Neural progenitor cell (in vitro differentiated cells): ENCODE measurements around the gene ZNF605.

ENCODE experiments used
- EZH2 ChIP-seq: fragments of 200-600 bp; sonication (generic); IDR thresholded peaks from 2 replicates; pipeline ENCODE4 v1.6.1; 2017; ENCODE audit warnings: antibody characterized with exemption, mild to moderate bottlenecking, moderate library complexity
- TF ChIP-seq, protein P1 (sequence below): fragments of 200-600 bp; sonication (generic); IDR thresholded peaks from 2 replicates; pipeline ENCODE4 v1.5.1; 2017; ENCODE audit warnings: antibody characterized with exemption, mild to moderate bottlenecking

DNA sequence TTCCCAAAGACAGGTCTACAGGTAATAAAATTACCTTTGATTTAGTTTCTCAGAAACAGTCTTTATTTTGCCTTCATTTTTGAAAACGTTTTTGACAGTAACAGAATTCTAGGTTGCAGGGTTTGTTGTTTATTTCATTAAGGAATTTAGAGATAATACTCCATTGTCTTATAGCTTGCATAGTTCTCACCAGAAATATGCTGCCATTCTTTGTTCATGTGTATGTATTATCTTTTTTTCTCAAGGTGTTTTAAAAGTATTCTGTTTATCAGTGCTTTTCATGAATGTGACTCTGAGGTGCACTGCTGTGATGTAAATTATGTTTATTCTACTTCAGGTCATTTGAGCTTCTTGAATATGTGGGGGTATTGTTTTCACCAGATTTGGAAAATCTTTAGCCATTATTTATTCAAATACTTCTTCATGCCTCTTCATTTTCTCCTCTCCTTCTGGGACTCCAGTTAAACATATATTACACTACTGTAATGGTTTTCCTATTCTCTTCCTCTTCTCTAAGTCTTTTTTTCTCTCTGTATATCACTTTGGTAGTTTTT, 32.7 kb downstream of the ZNF605 start:
- no peak for TF ChIP-seq EZH2
- TF ChIP-seq, protein P1, sequence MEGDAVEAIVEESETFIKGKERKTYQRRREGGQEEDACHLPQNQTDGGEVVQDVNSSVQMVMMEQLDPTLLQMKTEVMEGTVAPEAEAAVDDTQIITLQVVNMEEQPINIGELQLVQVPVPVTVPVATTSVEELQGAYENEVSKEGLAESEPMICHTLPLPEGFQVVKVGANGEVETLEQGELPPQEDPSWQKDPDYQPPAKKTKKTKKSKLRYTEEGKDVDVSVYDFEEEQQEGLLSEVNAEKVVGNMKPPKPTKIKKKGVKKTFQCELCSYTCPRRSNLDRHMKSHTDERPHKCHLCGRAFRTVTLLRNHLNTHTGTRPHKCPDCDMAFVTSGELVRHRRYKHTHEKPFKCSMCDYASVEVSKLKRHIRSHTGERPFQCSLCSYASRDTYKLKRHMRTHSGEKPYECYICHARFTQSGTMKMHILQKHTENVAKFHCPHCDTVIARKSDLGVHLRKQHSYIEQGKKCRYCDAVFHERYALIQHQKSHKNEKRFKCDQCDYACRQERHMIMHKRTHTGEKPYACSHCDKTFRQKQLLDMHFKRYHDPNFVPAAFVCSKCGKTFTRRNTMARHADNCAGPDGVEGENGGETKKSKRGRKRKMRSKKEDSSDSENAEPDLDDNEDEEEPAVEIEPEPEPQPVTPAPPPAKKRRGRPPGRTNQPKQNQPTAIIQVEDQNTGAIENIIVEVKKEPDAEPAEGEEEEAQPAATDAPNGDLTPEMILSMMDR = no peak
